Activated CD4-positive, alpha-beta memory T cell treated with anti-CD3 and anti-CD28 coated beads, Interleukin-2, amount 10 ng/mL, durations not matched to agents 7 days and 5 days (primary cell): Measurements from ENCODE around the gene DNAH17. TPM values are rescaled to one million over a fixed set of nuclear protein-coding genes. Genes with fewer than 3 reads are reported as not detected.
A peak's percentile ranks its signal among the peaks of the same experiment; 100 is the strongest.

Experiments
- CTCF ChIA-PET: fragments of 350-600 bp; sonication (Branson Sonifier 250); formaldehyde crosslinking; loops from one replicate; lab custom pipeline; 2021; ENCODE audit warnings: antibody characterized with exemption, inconsistent platforms; lab: Charles Lee
- POLR2A ChIA-PET: fragments of 350-600 bp; sonication (Branson Sonifier 250); formaldehyde crosslinking; loops from one replicate; lab custom pipeline; 2021; ENCODE audit warnings: antibody characterized with exemption; lab: Charles Lee
- DNase-seq: peaks from one replicate; pipeline ENCODE4 v3.0.0-alpha.2; 2020
- H3K27ac Mint-ChIP-seq: one replicate; pipeline ENCODE4 v1.8.0; 2021; ENCODE audit warnings: mild to moderate bottlenecking, mixed read lengths
- H3K27me3 Mint-ChIP-seq: one replicate; pipeline ENCODE4 v1.8.0; 2021; ENCODE audit warnings: mixed read lengths
- H3K36me3 Mint-ChIP-seq: one replicate; pipeline ENCODE4 v1.8.0; 2021; ENCODE audit warnings: low read depth, mixed read lengths
- H3K4me1 Mint-ChIP-seq: one replicate; pipeline ENCODE4 v1.8.0; 2021; ENCODE audit warnings: mixed read lengths
- H3K4me3 Mint-ChIP-seq: one replicate; pipeline ENCODE4 v1.8.0; 2021; ENCODE audit warnings: mild to moderate bottlenecking, mixed read lengths
- H3K9me3 Mint-ChIP-seq: one replicate; pipeline ENCODE4 v1.8.0; 2021; ENCODE audit warnings: mixed read lengths
- total RNA-seq, 2 experiments: library from RNA; stranded (reverse); gene quantifications; one replicate each; pipeline ENCODE4 v1.2.3, GENCODE V29; 2021

Gene DNAH17
- total RNA-seq, 2 experiments from 2014 or later, result 0.08 TPM

GRCh38 chr17:78438694-78439325 is 138.4 kb downstream of the DNAH17 start:
- DNase-seq, result no peak
- no peaks in the 10 kb centered on the region for H3K9me3 Mint-ChIP-seq
- no peak overlapping the region for H3K4me3 Mint-ChIP-seq
- H3K36me3 Mint-ChIP-seq, result no peaks in the 10 kb centered on the region
- no peaks in the 10 kb centered on the region for H3K4me1 Mint-ChIP-seq
- no peaks in the 10 kb centered on the region for H3K27me3 Mint-ChIP-seq
- ChIA-PET CTCF (no interaction called here), POLR2A (no interaction called here)
- no peak overlapping the region for H3K27ac Mint-ChIP-seq

- Mint-ChIP-seq H3K36me3 (no peaks in the 10 kb centered on the region), H3K4me1 (no peaks in the 10 kb centered on the region), H3K27ac (no peak overlapping the region), H3K4me3 (no peak overlapping the region), H3K27me3 (no peaks in the 10 kb centered on the region), H3K9me3 (no peaks in the 10 kb centered on the region)
- DNase-seq, result no peak
- CTCF ChIA-PET, result no interaction called here
- POLR2A ChIA-PET, result no interaction called here
These were observed 138.9 kb downstream of the DNAH17 start for GRCh38 chr17:78438271-78438691.

GRCh38 chr17:78437508-78438169 is 139.6 kb downstream of the DNAH17 start:
- Mint-ChIP-seq H3K9me3 (no peaks in the 10 kb centered on the region), H3K4me3 (no peak overlapping the region), H3K27me3 (no peaks in the 10 kb centered on the region), H3K27ac (no peak overlapping the region), H3K4me1 (no peaks in the 10 kb centered on the region), H3K36me3 (no peaks in the 10 kb centered on the region)
- POLR2A ChIA-PET, result no interaction called here
- CTCF ChIA-PET, result interaction anchor here (1.2 kb wide), 1 partner anchor 16 kb away, joined by 4 read pairs; no protein-coding TSS in a partner anchor
- no peak for DNase-seq

- Mint-ChIP-seq H3K4me1 (no peaks in the 10 kb centered on the region), H3K27me3 (no peaks in the 10 kb centered on the region), H3K4me3 (no peak overlapping the region), H3K36me3 (no peaks in the 10 kb centered on the region), H3K9me3 (no peaks in the 10 kb centered on the region), H3K27ac (no peak overlapping the region)
- CTCF ChIA-PET, result no interaction called here
- POLR2A ChIA-PET, result no interaction called here
- no peak for DNase-seq
These were observed 141.7 kb downstream of the DNAH17 start for GRCh38 chr17:78435330-78436005.

GRCh38 chr17:78434455-78435329 is 142.5 kb downstream of the DNAH17 start:
- Mint-ChIP-seq H3K36me3 (peaks cover 5% of the 10 kb centered on the region), H3K4me1 (no peaks in the 10 kb centered on the region), H3K9me3 (no peaks in the 10 kb centered on the region), H3K27me3 (no peaks in the 10 kb centered on the region), H3K4me3 (no peak overlapping the region), H3K27ac (no peak overlapping the region)
- no peak for DNase-seq
- ChIA-PET CTCF (no interaction called here), POLR2A (no interaction called here)

- Mint-ChIP-seq H3K36me3 (peaks cover 11% of the 10 kb centered on the region), H3K27me3 (no peaks in the 10 kb centered on the region), H3K4me1 (no peaks in the 10 kb centered on the region), H3K9me3 (no peaks in the 10 kb centered on the region), H3K4me3 (no peak overlapping the region), H3K27ac (no peak overlapping the region)
- DNase-seq, result no peak
- CTCF ChIA-PET, result no interaction called here
- POLR2A ChIA-PET, result no interaction called here
These were observed 143.3 kb downstream of the DNAH17 start for GRCh38 chr17:78433780-78434335.

GRCh38 chr17:78433013-78433727 is 144.0 kb downstream of the DNAH17 start:
- no peak overlapping the region for H3K27ac Mint-ChIP-seq
- H3K9me3 Mint-ChIP-seq, result no peaks in the 10 kb centered on the region
- no peak for DNase-seq
- H3K4me3 Mint-ChIP-seq, result no peak overlapping the region
- ChIA-PET POLR2A (no interaction called here), CTCF (no interaction called here)
- no peaks in the 10 kb centered on the region for H3K4me1 Mint-ChIP-seq
- H3K36me3 Mint-ChIP-seq, result peaks cover 15% of the 10 kb centered on the region
- H3K27me3 Mint-ChIP-seq, result no peaks in the 10 kb centered on the region

- ChIA-PET CTCF (interaction anchor here (2.8 kb wide), 1 partner anchor 11 kb away, joined by 13 read pairs; no protein-coding TSS in a partner anchor), POLR2A (interaction anchor here (0.6 kb wide), 1 partner anchor 73 kb away, joined by 3 read pairs; the partner anchor contains the start of gene SOCS3)
- Mint-ChIP-seq H3K9me3 (no peaks in the 10 kb centered on the region), H3K4me3 (no peak overlapping the region), H3K27me3 (no peaks in the 10 kb centered on the region), H3K36me3 (peaks cover 18% of the 10 kb centered on the region), H3K27ac (no peak overlapping the region), H3K4me1 (no peaks in the 10 kb centered on the region)
- DNase-seq, result no peak
These were observed 144.8 kb downstream of the DNAH17 start for GRCh38 chr17:78432226-78433012.

GRCh38 chr17:78431692-78431958 is 145.6 kb downstream of the DNAH17 start:
- H3K36me3 Mint-ChIP-seq, result peaks cover 26% of the 10 kb centered on the region
- H3K27me3 Mint-ChIP-seq, result no peaks in the 10 kb centered on the region
- H3K9me3 Mint-ChIP-seq, result no peaks in the 10 kb centered on the region
- H3K4me1 Mint-ChIP-seq, result no peaks in the 10 kb centered on the region
- POLR2A ChIA-PET, result interaction anchor here (0.6 kb wide), 1 partner anchor 72 kb away, joined by 3 read pairs; the partner anchor contains the start of gene SOCS3
- no peak overlapping the region for H3K4me3 Mint-ChIP-seq
- H3K27ac Mint-ChIP-seq, result no peak overlapping the region
- CTCF ChIA-PET, result interaction anchor here (2.8 kb wide), 1 partner anchor 10 kb away, joined by 13 read pairs; no protein-coding TSS in a partner anchor
- no peak for DNase-seq

GRCh38 chr17:78430892-78431691 is 146.1 kb downstream of the DNAH17 start:
- ChIA-PET POLR2A (no interaction called here), CTCF (interaction anchor here (2.8 kb wide), 1 partner anchor 9 kb away, joined by 13 read pairs; no protein-coding TSS in a partner anchor)
- peaks cover 26% of the 10 kb centered on the region for H3K36me3 Mint-ChIP-seq
- H3K4me3 Mint-ChIP-seq, result no peak overlapping the region
- H3K27me3 Mint-ChIP-seq, result no peaks in the 10 kb centered on the region
- H3K27ac Mint-ChIP-seq, result no peak overlapping the region
- no peaks in the 10 kb centered on the region for H3K4me1 Mint-ChIP-seq
- no peak for DNase-seq
- H3K9me3 Mint-ChIP-seq, result no peaks in the 10 kb centered on the region

- Mint-ChIP-seq H3K27me3 (no peaks in the 10 kb centered on the region), H3K36me3 (peaks cover 35% of the 10 kb centered on the region), H3K4me3 (no peak overlapping the region), H3K4me1 (no peaks in the 10 kb centered on the region), H3K27ac (peak overlapping the region; percentile 27), H3K9me3 (no peaks in the 10 kb centered on the region)
- ChIA-PET CTCF (no interaction called here), POLR2A (no interaction called here)
- no peak for DNase-seq
These were observed 147.6 kb downstream of the DNAH17 start for GRCh38 chr17:78429618-78429995.
